CD4-positive, alpha-beta T cell treated with Interleukin-21 for 1 hour (primary cell): ENCODE results near the gene NOS1AP.
"Not testable (repeated sequence)": the region's sequence is repeated elsewhere in the genome, so short reads cannot be mapped to it uniquely, and the experiment has no call there.

Source experiments
- DNase-seq: peaks from one replicate; pipeline ENCODE4 v3.0.0-alpha.2; 2020

The NOS1AP gene

GRCh38 chr1:162069334-162070093 is at the start of gene NOS1AP:
TSS of gene NOS1AP (plus strand) at chr1:162069691. CDS start at chr1:162070178, 487 bp downstream.
- peak; percentile 74 for DNase-seq

DNA sequence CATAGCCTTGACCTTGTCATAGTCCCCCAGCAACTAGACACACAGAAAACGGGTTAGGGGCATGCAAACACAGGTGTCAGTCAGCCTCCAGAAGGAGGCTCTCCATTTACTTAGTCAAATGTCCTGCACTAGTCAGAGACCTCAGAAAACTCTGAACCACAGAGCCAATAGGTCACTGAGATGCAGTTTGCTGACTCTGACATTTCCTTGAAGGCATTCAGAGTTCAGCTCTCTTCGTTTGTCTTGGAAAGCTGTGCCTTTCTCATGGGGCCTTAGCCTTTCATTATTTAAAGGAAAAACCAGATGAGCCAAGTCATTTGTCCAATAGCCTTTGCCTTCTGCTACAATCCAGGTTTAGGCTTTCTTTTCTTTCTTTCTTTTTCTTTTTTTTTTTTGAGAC is 49.3 kb upstream of the NOS1AP start:
- DNase-seq, result no peak

GRCh38 chr1:162021124-162021523 is 48.4 kb upstream of the NOS1AP start:
- no peak for DNase-seq

DNA sequence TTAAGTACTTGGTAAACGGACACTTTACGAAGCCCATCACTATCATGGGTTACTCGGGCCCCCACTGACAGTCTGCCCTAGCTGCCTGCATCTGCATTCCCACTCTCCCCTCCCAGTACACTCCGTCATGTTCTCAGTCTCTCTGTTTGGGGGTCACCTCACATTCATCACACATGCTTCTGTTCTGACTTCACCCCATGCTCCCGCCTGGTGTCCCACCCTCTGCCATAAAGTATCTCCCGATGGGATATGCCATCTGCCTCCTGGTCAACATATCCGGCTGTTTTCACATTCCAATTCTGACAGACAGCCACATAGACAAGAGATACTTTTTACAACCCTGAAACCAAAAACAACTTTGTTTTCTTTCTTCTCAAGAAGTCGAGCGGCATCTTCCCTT is 46.9 kb upstream of the NOS1AP start:
- DNase-seq, result no peak

DNA sequence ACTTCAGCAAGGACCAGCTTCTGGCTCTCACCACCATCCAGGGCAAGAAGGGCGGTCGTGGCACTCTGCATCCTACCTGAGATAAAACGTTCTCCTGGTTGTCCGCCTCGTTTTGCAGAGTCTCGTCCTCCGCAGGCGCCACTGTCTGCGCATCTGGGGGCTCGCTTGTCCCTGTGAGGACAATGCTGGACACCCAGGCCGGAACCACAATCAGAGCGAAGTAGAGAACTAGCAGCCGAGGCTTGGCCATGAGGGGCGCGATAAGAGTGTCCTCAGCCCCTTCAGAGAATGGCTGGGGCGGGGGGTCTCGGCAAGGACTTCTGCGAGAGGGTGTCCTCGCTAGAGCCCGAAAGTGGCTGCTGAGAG is 46.3 kb upstream of the NOS1AP start:
- no peak for DNase-seq

DNA sequence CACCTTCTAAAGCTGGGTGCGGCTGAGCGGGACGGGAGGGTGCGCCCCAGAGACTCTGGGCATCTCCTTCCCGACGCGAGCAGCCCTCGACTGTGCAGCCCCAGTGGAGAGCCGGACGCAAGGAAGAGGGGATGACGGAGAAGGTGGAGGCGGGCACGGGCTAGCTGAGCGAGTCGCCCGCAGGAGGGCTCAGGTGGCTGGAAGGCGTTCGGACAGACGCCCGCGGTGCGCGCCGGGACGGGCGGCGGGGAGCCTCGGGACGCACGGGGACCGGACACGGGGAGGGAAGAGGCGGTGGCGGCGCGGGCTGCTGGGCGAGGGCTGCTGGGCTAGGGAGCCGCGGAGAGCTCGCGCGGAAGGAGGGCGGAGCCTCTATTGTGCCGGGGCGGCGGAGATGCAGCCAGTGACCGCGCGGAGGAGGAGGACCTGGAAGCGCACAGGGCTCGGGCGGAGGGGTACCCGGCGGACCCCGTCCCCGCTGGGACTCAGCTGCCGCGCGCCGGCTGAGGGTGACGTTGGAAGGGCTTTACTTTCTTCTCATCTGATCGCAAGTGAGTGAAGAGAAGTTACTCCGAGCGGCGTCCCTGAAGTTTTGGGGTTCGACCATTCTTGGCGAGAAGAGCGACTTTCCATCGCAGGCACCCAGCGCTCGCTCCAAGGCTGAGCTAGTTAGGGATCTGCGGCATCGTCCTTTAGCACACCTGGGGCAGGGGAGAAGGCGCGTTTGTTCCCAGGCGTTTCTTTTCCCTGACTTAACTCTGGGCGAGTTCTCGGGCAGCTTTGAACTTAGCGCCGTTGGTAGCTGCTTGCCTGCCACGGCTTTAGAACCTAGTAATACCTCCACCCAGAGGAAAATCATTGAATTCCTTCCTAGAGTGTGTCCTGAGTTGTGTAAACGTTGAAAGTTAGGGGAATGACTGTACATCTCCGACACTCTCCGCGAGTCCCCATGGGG is 45.7 kb upstream of the NOS1AP start, which contains the start of gene OLFML2B:
OLFML2B (minus strand) TSS at position 323 of the 955 bp plus-strand sequence. CDS start 439 bp downstream, outside the sequence.
- peak; percentile 44 for DNase-seq

- DNase-seq, result no peak
Observed at GRCh38 chr1:162025541-162025940, 44.0 kb upstream of the NOS1AP start.

DNA sequence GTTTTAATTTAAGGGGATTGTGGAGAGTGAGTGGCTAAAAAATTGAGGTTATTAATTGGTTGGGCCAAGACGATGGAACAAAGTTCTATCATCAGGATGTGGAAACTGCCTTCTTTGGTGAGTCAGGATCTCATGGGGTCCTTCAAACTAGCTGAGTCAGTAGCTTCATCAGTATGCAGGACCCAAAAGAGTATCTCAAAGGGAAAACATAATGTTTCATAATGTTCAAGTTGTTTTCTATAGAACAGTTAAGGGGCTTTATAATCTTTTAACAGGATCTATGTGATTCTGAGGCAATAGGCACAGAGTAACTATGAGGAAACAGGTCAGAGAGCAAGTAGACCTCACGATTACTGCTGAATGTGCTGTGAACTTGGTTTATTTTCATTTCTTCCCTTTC is 42.6 kb upstream of the NOS1AP start:
- no peak for DNase-seq

GRCh38 chr1:162028726-162029125 is 40.8 kb upstream of the NOS1AP start:
- DNase-seq, result peak; percentile 5

- no peak for DNase-seq
Observed at GRCh38 chr1:162029157-162029556, 40.3 kb upstream of the NOS1AP start.

GRCh38 chr1:162030759-162031280 is 38.7 kb upstream of the NOS1AP start:
- DNase-seq, result no peak

GRCh38 chr1:162033428-162033827 is 36.1 kb upstream of the NOS1AP start:
- DNase-seq, result no peak

GRCh38 chr1:162035241-162035640 is 34.2 kb upstream of the NOS1AP start:
- DNase-seq, result no peak

- DNase-seq, result no peak
Observed at GRCh38 chr1:162036163-162036562, 33.3 kb upstream of the NOS1AP start.

DNA sequence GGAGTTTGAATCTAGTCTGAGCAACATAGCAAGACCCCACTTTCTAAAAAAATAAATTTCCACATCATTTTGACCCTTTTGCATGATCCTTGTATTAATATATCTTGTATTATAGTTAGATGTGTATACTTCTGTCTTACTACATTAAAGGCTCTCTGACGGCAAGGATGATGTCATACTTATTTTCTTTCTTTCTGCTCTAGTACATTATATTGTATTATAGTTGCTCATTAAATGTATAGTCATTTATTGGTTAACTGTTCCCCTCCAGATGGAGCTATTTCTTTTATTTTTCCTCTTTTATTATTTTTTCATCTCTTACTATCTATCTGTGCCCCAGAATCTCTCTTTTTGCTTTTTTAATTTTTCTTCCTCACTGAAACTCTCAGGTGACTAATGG is 30.9 kb upstream of the NOS1AP start:
- no peak for DNase-seq

- DNase-seq, result no peak
Observed at GRCh38 chr1:162040001-162040400, 29.5 kb upstream of the NOS1AP start.

- DNase-seq, result no peak
Observed at GRCh38 chr1:162040657-162041056, 28.8 kb upstream of the NOS1AP start.

GRCh38 chr1:162042361-162042760 is 27.1 kb upstream of the NOS1AP start:
- DNase-seq, result no peak

DNA sequence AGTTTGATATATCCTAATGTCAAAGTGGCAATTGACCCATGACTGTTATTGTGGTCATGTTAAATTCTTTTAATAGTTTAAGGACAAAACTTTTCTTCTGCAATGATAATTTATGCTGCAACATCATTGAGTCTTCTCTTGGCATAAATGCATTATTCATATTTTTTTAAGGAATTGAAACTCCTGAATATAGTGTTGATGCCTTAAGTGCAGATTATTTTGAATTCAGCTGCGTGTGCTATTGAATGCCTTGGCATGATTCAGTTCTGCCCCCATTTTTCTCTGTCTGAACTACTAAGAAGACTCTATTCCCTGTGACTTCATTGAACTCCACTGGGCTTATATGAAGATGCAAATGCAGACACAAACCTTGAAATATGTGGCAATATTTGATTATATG is 22.6 kb upstream of the NOS1AP start:
- no peak for DNase-seq

- not testable (repeated sequence) for DNase-seq
Observed at GRCh38 chr1:162053949-162054348, 15.5 kb upstream of the NOS1AP start.

- no peak for DNase-seq
Observed at GRCh38 chr1:162055062-162055461, 14.4 kb upstream of the NOS1AP start.

DNA sequence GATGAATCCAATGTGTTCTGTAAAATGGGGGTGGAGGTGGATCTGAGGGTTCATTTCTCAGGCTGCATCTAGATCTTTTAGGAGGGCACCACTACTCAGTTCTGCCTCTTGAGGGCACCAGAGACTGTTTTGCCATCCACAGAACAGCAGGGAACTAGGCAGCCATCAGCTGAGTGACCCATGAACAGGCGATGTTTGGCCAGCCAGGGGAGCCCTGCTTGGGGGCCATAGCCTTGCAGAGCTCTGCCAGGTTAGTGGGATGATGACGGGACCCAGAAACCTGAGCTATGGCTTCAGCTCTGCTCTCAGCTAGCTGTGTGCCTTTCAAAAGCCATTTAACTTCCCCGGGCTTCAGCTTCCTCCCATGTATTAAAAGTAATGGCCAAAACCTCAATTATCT is 13.4 kb upstream of the NOS1AP start:
- peak; percentile 50 for DNase-seq

DNA sequence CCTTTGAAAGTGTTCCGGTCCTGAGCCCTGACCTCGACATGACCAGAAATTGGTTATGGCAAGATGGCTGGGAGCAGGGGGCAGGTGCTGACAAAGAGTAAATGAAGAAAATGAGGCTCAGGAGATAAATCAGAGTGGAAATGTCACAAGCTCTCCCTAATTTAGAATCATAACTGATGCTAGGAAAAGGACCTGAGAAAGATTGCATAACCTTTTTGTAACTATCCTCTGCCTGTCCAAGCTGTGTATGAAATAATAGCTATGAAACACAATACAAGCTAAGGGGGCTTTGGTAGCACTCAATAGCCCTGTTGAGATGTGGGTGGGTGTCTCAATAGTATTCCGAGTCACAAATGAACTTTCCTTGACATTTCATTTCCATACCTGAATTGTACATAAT is 12.9 kb upstream of the NOS1AP start:
- no peak for DNase-seq

GRCh38 chr1:162059721-162060120 is 9.8 kb upstream of the NOS1AP start:
- DNase-seq, result no peak
